MM.1S (cell line): Measurements from ENCODE around the gene PRKCA.

Experiments used
- DNase-seq: peaks from one replicate; pipeline ENCODE4 v3.0.0-alpha.2; 2015
- H2AFZ ChIP-seq: fragments of 300-600 bp; sonication (generic); 2 replicates; pipeline ENCODE4 v1.6.0; 2016; ENCODE audit warnings: antibody characterized with exemption, low read length
- H3F3A ChIP-seq: fragments of 300-600 bp; sonication (generic); 2 replicates; pipeline ENCODE4 v1.6.1; 2016; ENCODE audit warnings: mild to moderate bottlenecking, antibody characterized with exemption, low read length, moderate library complexity, mixed read lengths; ENCODE audit not compliant: insufficient read depth
- H3K27ac ChIP-seq: fragments of 300-600 bp; sonication (generic); 2 replicates; pipeline ENCODE4 v1.5.1; 2016; ENCODE audit warnings: mild to moderate bottlenecking, low read length
- H3K27me3 ChIP-seq: fragments of 300-600 bp; sonication (generic); replicated peaks from 2 replicates; pipeline ENCODE4 v1.6.0; 2016; ENCODE audit warnings: low read length; ENCODE audit not compliant: insufficient read depth
- H3K36me3 ChIP-seq: fragments of 300-600 bp; sonication (generic); replicated peaks from 2 replicates; pipeline ENCODE4 v1.6.1; 2016; ENCODE audit warnings: mild to moderate bottlenecking, low read length, mixed read lengths; ENCODE audit not compliant: insufficient read depth
- H3K4me1 ChIP-seq: fragments of 300-600 bp; sonication (generic); 2 replicates; pipeline ENCODE4 v1.6.1; 2016; ENCODE audit warnings: low read length, mixed read lengths
- H3K4me2 ChIP-seq: fragments of 300-600 bp; sonication (generic); 2 replicates; pipeline ENCODE4 v1.6.0; 2016; ENCODE audit warnings: low read depth, low read length
- H3K4me3 ChIP-seq: fragments of 300-600 bp; sonication (generic); 2 replicates; pipeline ENCODE4 v1.5.1; 2016; ENCODE audit warnings: low read length, mixed read lengths
- H3K79me2 ChIP-seq: fragments of 300-600 bp; sonication (generic); 2 replicates; pipeline ENCODE4 v1.6.1; 2016; ENCODE audit warnings: mixed run types, low read length, mixed read lengths
- H3K9ac ChIP-seq: fragments of 300-600 bp; sonication (generic); 2 replicates; pipeline ENCODE4 v1.6.1; 2016; ENCODE audit warnings: low read length, mixed read lengths
- H3K9me2 ChIP-seq: fragments of 300-600 bp; sonication (generic); replicated peaks from 2 replicates; pipeline ENCODE4 v1.6.1; 2016; ENCODE audit warnings: mild to moderate bottlenecking, low read length, mixed read lengths; ENCODE audit not compliant: insufficient read depth
- H3K9me3 ChIP-seq: fragments of 300-600 bp; sonication (generic); replicated peaks from 2 replicates; pipeline ENCODE4 v1.6.1; 2016; ENCODE audit warnings: mild to moderate bottlenecking, low read length, mixed read lengths; ENCODE audit not compliant: insufficient read depth
- H4K20me1 ChIP-seq: fragments of 300-600 bp; sonication (generic); 2 replicates; pipeline ENCODE4 v1.6.1; 2016; ENCODE audit warnings: mild to moderate bottlenecking, low read length, moderate library complexity, mixed read lengths; ENCODE audit not compliant: insufficient read depth
- EZH2 ChIP-seq: fragments of 300-600 bp; sonication (generic); optimal IDR thresholded peaks from 2 replicates; pipeline ENCODE3; 2017; ENCODE audit warnings: low read depth, mild to moderate bottlenecking, antibody characterized with exemption, low read length, mixed read lengths
- EZH2phosphoT487 ChIP-seq: fragments of 300-600 bp; sonication (generic); IDR thresholded peaks from 2 replicates; pipeline ENCODE4 v1.6.1; 2018; ENCODE audit warnings: antibody characterized with exemption, low read length
- TF ChIP-seq, protein P1 (sequence below): fragments of 300-600 bp; sonication (generic); IDR thresholded peaks from 2 replicates; pipeline ENCODE4 v1.5.1; 2016; ENCODE audit warnings: antibody characterized with exemption, low read length, mixed read lengths

PRKCA gene

DNA sequence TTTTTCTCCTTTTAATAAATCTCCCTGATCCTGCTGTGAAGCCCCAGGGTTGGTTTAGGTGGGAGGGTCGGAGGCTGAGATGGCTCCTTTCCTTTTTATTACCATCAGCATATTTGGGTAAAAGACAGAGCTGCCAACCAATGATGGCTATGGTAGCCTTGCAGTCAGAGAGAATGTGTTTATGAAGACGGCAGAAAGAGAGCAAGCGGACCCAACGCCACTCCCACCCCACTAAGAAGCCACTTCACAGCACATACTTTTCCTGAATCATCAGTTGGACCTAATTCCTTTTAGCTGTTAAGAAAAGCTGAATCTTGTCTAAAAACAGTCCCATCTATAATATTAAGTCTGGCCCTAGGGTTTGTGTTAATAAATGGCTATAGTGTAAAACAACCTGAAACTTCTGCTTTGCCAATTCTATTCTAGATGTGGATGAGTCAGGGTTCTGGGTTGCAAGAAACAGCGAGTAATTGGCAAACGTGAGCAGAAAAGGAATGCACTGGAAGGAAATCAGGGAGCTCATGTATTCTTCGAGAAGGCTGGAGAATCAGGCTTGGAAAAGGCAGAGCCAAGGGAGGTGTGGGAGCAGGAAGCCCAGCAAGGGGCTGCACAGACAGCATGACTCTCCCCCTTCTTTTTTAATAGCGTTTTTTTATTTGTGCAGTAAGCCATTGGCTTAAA lies 34.0 kb upstream of the PRKCA start:
- Histone ChIP-seq H3K4me2 (no peak overlapping the region), H3K27me3 (no peaks in the 10 kb centered on the region), H3K27ac (no peak overlapping the region), H2AFZ (no peak overlapping the region), H3K9me2 (no peaks in the 10 kb centered on the region), H3F3A (no peaks in the 10 kb centered on the region), H3K4me3 (no peak overlapping the region), H3K79me2 (no peaks in the 10 kb centered on the region), H3K4me1 (no peaks in the 10 kb centered on the region), H4K20me1 (no peaks in the 10 kb centered on the region), H3K36me3 (no peaks in the 10 kb centered on the region), H3K9me3 (no peaks in the 10 kb centered on the region), H3K9ac (no peak overlapping the region)
- TF ChIP-seq EZH2phosphoT487 (no peak), EZH2 (no peak)
- TF ChIP-seq, protein P1, sequence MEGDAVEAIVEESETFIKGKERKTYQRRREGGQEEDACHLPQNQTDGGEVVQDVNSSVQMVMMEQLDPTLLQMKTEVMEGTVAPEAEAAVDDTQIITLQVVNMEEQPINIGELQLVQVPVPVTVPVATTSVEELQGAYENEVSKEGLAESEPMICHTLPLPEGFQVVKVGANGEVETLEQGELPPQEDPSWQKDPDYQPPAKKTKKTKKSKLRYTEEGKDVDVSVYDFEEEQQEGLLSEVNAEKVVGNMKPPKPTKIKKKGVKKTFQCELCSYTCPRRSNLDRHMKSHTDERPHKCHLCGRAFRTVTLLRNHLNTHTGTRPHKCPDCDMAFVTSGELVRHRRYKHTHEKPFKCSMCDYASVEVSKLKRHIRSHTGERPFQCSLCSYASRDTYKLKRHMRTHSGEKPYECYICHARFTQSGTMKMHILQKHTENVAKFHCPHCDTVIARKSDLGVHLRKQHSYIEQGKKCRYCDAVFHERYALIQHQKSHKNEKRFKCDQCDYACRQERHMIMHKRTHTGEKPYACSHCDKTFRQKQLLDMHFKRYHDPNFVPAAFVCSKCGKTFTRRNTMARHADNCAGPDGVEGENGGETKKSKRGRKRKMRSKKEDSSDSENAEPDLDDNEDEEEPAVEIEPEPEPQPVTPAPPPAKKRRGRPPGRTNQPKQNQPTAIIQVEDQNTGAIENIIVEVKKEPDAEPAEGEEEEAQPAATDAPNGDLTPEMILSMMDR, result no peak
- no peak for DNase-seq

DNA sequence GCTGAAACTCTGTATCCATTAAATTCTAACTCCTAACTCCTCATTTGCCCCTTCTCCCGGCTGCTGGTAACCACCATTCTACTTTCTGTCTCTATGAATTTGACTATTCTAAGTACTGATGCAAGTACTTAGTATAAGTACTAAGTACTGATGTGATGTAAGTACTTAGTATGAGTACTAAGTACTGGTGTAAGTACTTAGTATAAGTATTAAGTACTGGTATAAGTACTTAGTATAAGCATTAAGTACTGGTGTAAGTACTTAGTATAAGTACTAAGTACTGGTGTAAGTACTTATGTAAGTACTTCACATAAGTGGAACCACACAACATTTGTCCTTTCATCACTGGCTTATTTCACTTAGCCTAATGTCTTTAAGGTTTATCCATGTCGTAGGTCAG lies 32.3 kb upstream of the PRKCA start:
- Histone ChIP-seq H3F3A (no peaks in the 10 kb centered on the region), H3K9me3 (no peaks in the 10 kb centered on the region), H2AFZ (no peak overlapping the region), H3K27ac (no peak overlapping the region), H3K4me3 (no peak overlapping the region), H3K9me2 (no peaks in the 10 kb centered on the region), H3K79me2 (no peaks in the 10 kb centered on the region), H3K27me3 (no peaks in the 10 kb centered on the region), H4K20me1 (no peaks in the 10 kb centered on the region), H3K4me1 (no peaks in the 10 kb centered on the region), H3K4me2 (no peak overlapping the region), H3K9ac (no peak overlapping the region), H3K36me3 (no peaks in the 10 kb centered on the region)
- TF ChIP-seq EZH2, result no peak
- TF ChIP-seq, protein P1, result no peak
- no peak for TF ChIP-seq EZH2phosphoT487
- DNase-seq, result no peak

- H3K4me1 ChIP-seq, result no peaks in the 10 kb centered on the region
Measured at GRCh38 chr17:66271512-66271911, 30.9 kb upstream of the PRKCA start.

More at GRCh38 chr17:66271512-66271911, 30.9 kb upstream of the PRKCA start:
- H3K27ac ChIP-seq, result no peak overlapping the region
- no peaks in the 10 kb centered on the region for H3K9me3 ChIP-seq
- no peak for DNase-seq
- no peaks in the 10 kb centered on the region for H4K20me1 ChIP-seq
- no peaks in the 10 kb centered on the region for H3K79me2 ChIP-seq
- no peak overlapping the region for H3K4me2 ChIP-seq
- no peak overlapping the region for H3K9ac ChIP-seq
- H2AFZ ChIP-seq, result no peak overlapping the region
- TF ChIP-seq EZH2phosphoT487, result no peak
- no peak for TF ChIP-seq EZH2
- TF ChIP-seq, protein P1, result no peak
- no peaks in the 10 kb centered on the region for H3K36me3 ChIP-seq
- H3F3A ChIP-seq, result no peaks in the 10 kb centered on the region
- H3K4me3 ChIP-seq, result no peak overlapping the region
- no peaks in the 10 kb centered on the region for H3K9me2 ChIP-seq
- H3K27me3 ChIP-seq, result no peaks in the 10 kb centered on the region
